Left hindlimb (tissue), 1 donor: ENCODE results near the gene CEACAM21.

ENCODE experiments used
- DNase-seq: peaks from one replicate; pipeline ENCODE4 v3.0.0-alpha.2; 2018

Gene CEACAM21

GRCh38 chr19:41575998-41576397, at the start of gene CEACAM21:
CEACAM21 (plus strand) TSS chr19:41576166; CDS start chr19:41576275, 109 bp downstream.
- no peak for DNase-seq

GRCh38 chr19:41527089-41527488, 48.9 kb upstream of the CEACAM21 start:
- DNase-seq, result no peak

GRCh38 chr19:41528106-41528505, 47.9 kb upstream of the CEACAM21 start:
- no peak for DNase-seq

- DNase-seq, result no peak
Observed at GRCh38 chr19:41529484-41530183, 46.3 kb upstream of the CEACAM21 start.

- DNase-seq, result no peak
Observed at GRCh38 chr19:41530184-41530534, 45.8 kb upstream of the CEACAM21 start.

GRCh38 chr19:41530761-41531301, 45.1 kb upstream of the CEACAM21 start:
- DNase-seq, result peak; percentile 40

GRCh38 chr19:41531438-41532311, 44.3 kb upstream of the CEACAM21 start:
- peak; percentile 69 for DNase-seq

GRCh38 chr19:41532526-41532925, 43.4 kb upstream of the CEACAM21 start:
- no peak for DNase-seq

- DNase-seq, result no peak
Observed at GRCh38 chr19:41533671-41534215, 42.2 kb upstream of the CEACAM21 start.

GRCh38 chr19:41535029-41535622, 40.8 kb upstream of the CEACAM21 start:
- DNase-seq, result no peak

GRCh38 chr19:41537789-41538188, 38.2 kb upstream of the CEACAM21 start:
- DNase-seq, result no peak

GRCh38 chr19:41540041-41540695, 35.8 kb upstream of the CEACAM21 start:
- DNase-seq, result no peak

- DNase-seq, result no peak
Observed at GRCh38 chr19:41541990-41542584, 33.9 kb upstream of the CEACAM21 start.

- DNase-seq, result no peak
Observed at GRCh38 chr19:41542622-41543021, 33.3 kb upstream of the CEACAM21 start.

GRCh38 chr19:41543582-41543981, 32.4 kb upstream of the CEACAM21 start:
- DNase-seq, result no peak

- no peak for DNase-seq
Observed at GRCh38 chr19:41545547-41545946, 30.4 kb upstream of the CEACAM21 start.

GRCh38 chr19:41546386-41546789, 29.6 kb upstream of the CEACAM21 start:
- no peak for DNase-seq

- DNase-seq, result no peak
Observed at GRCh38 chr19:41546961-41547360, 29.0 kb upstream of the CEACAM21 start.

GRCh38 chr19:41547569-41547968, 28.4 kb upstream of the CEACAM21 start:
- no peak for DNase-seq

GRCh38 chr19:41548047-41548446, 27.9 kb upstream of the CEACAM21 start:
- DNase-seq, result no peak

- DNase-seq, result no peak
Observed at GRCh38 chr19:41548954-41549688, 26.8 kb upstream of the CEACAM21 start.
